Epithelial cell of esophagus (primary cell): Measurements from ENCODE around the gene ARL2BP.

Experiments
- DNase-seq: peaks from one replicate; pipeline ENCODE4 v3.0.0; 2010; ENCODE audit warnings: low read depth
- H3K4me3 ChIP-seq: 2 replicates; pipeline ENCODE4 v1.5.1; 2011; ENCODE audit warnings: mild to moderate bottlenecking, low read length, control low read depth
- CTCF ChIP-seq: IDR thresholded peaks from 2 replicates; pipeline ENCODE4 v1.5.1; 2011; ENCODE audit warnings: low read depth, mild to moderate bottlenecking, low read length, control low read depth, inconsistent platforms; ENCODE audit not compliant: insufficient read depth; ENCODE audit errors: missing control alignments

Gene ARL2BP

GRCh38 chr16:57299009-57299718, 54.1 kb downstream of the ARL2BP start:
- H3K4me3 ChIP-seq: peak overlapping the region; percentile 68
- peak; percentile 75 for DNase-seq
- no peak for TF ChIP-seq CTCF

- TF ChIP-seq CTCF: peak; percentile 7
- peak; percentile 91 for DNase-seq
- H3K4me3 ChIP-seq: peak overlapping the region; percentile 68
Measured at GRCh38 chr16:57299719-57300386, 54.8 kb downstream of the ARL2BP start.

- DNase-seq: peak; percentile 99
- TF ChIP-seq CTCF: peak; percentile 99
- peak overlapping the region; percentile 68 for H3K4me3 ChIP-seq
Measured at GRCh38 chr16:57300387-57301125, 55.5 kb downstream of the ARL2BP start.

GRCh38 chr16:57301126-57301817, 56.2 kb downstream of the ARL2BP start:
- H3K4me3 ChIP-seq: no peak overlapping the region
- no peak for TF ChIP-seq CTCF
- DNase-seq: no peak
